ENCODE results near the gene ENPP6. TPM values are rescaled to one million over a fixed set of nuclear protein-coding genes. Genes with fewer than 3 reads are reported as not detected.

Gene ENPP6
- total and polyA plus RNA-seq, 2 of the 13 experiments (the other 11 are each of a cell fraction or from before 2014, with no cell fraction given) = not detected

DNA sequence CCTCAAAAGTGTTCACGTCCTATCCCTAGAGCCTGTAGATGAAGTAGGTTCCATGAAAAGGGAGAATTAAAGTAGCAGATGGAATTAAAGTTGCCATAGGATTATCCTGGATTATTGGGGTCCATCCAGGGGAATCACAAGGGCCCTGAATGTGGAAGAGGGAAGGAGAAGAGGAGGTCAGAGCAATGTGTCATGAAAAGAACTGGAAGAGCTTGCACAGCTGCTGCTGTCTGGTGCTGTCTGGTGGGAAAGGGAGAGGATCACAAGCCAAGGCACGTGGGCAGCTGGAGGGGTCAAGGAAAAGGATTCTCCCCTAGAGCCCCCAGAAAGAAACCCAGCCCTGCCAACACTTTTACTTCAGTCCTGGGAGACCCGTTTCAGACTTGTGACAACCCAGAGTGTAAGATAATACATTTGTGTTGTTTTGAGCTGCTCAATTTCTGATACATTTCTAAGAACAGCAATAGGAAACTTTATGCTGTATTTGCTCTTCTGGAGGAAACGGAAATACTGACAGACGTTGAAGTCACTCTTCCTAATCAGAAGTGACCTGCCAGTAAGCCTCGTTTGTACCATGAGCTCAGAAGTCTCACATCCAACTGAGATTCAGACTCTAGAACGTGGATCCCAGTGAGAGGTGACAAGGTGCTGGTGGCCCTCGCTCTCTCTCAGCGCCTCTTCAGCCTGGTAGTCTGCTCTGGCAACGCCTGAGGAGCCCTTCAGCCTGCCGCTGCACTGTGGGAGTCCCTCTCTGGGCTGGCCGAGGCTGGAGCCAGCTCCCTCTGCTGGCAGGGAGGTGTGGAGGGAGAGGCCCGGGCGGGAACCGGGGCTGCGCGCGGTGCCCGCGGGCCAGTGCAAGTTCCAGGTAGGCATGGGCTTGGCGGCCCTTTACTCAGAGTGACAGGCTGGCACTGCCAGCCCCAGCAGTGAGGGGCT is 34.7 kb upstream of the ENPP6 start:
- no peaks in the 10 kb centered on the region for H3K79me2 ChIP-seq (ENCODE audit: insufficient read depth, low read length)
- CTCF ChIA-PET (ENCODE audit: low intra/inter-chr PET ratio, low total read pairs) = no interaction called here
- in situ Hi-C loops (cut with HindIII; ENCODE audit: extremely low pct_ligation_motif_present, low pct_unique_long_range_greater_than_20kb) = no loop called here
- no peak overlapping the region for H3K4me2 ChIP-seq (ENCODE audit: low read depth, low read length)
- POLR2A ChIA-PET = no interaction called here
- no peak overlapping the region for H2AFZ ChIP-seq (ENCODE audit: low read length)
- 19% methylated on average over 6 of the region's 21 CpGs for WGBS (ENCODE audit: low lambda C conversion rate)
- FAIRE-seq (no peak), DNase-seq (ENCODE audit: low spot score) (no peak), ATAC-seq (no peak)
- H3K9ac ChIP-seq (ENCODE audit: insufficient read depth, low read depth, low read length) = no peak overlapping the region
- TF ChIP-seq, protein P1, sequence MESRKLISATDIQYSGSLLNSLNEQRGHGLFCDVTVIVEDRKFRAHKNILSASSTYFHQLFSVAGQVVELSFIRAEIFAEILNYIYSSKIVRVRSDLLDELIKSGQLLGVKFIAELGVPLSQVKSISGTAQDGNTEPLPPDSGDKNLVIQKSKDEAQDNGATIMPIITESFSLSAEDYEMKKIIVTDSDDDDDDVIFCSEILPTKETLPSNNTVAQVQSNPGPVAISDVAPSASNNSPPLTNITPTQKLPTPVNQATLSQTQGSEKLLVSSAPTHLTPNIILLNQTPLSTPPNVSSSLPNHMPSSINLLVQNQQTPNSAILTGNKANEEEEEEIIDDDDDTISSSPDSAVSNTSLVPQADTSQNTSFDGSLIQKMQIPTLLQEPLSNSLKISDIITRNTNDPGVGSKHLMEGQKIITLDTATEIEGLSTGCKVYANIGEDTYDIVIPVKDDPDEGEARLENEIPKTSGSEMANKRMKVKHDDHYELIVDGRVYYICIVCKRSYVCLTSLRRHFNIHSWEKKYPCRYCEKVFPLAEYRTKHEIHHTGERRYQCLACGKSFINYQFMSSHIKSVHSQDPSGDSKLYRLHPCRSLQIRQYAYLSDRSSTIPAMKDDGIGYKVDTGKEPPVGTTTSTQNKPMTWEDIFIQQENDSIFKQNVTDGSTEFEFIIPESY (CRISPR knock-in tag; IDR thresholded peaks at IDR 0.05) = peak; percentile 83; the same call in 1 of the 2 replicates
- TF ChIP-seq ZNF850 (CRISPR knock-in tag; conservative IDR thresholded peaks at IDR 0.05) (peak; percentile 94; the same call in 1 of the 2 replicates), ZNF768 (CRISPR knock-in tag; IDR thresholded peaks at IDR 0.05) (peak; percentile 16; the same call in 1 of the 2 replicates), HNRNPL (IDR thresholded peaks at IDR 0.05; ENCODE audit: low read depth, low read length) (0 out of 2 replicates have a peak, but pooled peaks have one; percentile 50), ZNF446 (CRISPR knock-in tag; IDR thresholded peaks at IDR 0.05) (no peak)
- TF ChIP-seq, protein P2, sequence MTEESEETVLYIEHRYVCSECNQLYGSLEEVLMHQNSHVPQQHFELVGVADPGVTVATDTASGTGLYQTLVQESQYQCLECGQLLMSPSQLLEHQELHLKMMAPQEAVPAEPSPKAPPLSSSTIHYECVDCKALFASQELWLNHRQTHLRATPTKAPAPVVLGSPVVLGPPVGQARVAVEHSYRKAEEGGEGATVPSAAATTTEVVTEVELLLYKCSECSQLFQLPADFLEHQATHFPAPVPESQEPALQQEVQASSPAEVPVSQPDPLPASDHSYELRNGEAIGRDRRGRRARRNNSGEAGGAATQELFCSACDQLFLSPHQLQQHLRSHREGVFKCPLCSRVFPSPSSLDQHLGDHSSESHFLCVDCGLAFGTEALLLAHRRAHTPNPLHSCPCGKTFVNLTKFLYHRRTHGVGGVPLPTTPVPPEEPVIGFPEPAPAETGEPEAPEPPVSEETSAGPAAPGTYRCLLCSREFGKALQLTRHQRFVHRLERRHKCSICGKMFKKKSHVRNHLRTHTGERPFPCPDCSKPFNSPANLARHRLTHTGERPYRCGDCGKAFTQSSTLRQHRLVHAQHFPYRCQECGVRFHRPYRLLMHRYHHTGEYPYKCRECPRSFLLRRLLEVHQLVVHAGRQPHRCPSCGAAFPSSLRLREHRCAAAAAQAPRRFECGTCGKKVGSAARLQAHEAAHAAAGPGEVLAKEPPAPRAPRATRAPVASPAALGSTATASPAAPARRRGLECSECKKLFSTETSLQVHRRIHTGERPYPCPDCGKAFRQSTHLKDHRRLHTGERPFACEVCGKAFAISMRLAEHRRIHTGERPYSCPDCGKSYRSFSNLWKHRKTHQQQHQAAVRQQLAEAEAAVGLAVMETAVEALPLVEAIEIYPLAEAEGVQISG (CRISPR knock-in tag; IDR thresholded peaks at IDR 0.05) = 0 out of 2 replicates have a peak, but pooled peaks have one; percentile 26
- no peak overlapping the region for H3K4me3 ChIP-seq (replicated peaks in 1 of 3; ENCODE audit: insufficient read depth in 1 of 3, low read depth in 2 of 3, low read length in 3 of 3)
- H3K36me3 ChIP-seq (replicated peaks in 1 of 2; ENCODE audit: control insufficient read depth in 1 of 2, insufficient read depth in 2 of 2, low read length in 2 of 2) = no peaks in the 10 kb centered on the region
- H3K9me3 ChIP-seq (ENCODE audit: low read length) = no peaks in the 10 kb centered on the region
- H4K20me1 ChIP-seq (ENCODE audit: insufficient read depth, low read length) = no peaks in the 10 kb centered on the region
- H3K27me3 ChIP-seq (ENCODE audit: control insufficient read depth in 1 of 2, insufficient read depth in 2 of 2, low read length in 2 of 2) = peaks cover 0 to 12% of the 10 kb centered on the region in 2 experiments; a peak in 1 of 5 replicates
- no peaks in the 10 kb centered on the region for H3K4me1 ChIP-seq (ENCODE audit: insufficient read depth, low read length)
- H3K27ac ChIP-seq (ENCODE audit: extremely low read length, insufficient read depth, low read length) = no peak overlapping the region
- intact Hi-C loops (cut with micrococcal nuclease; ENCODE audit: unreplicated experiment) = no loop called here
- no TSS peak for BruUV-seq (replicated peaks)

Measured in HepG2 (cell line).